GM12878 (cell line): ENCODE data around the gene CD48. TPM values are rescaled to one million over a fixed set of nuclear protein-coding genes. Genes with fewer than 3 reads are reported as not detected.

Experiments used
- ATAC-seq: fragments of 200-7000 bp; cut with Tn5 transposase; 3 replicates; pipeline ENCODE4 v1.9.1; 2020; ENCODE audit warnings: mild to moderate bottlenecking, moderate library complexity
- BruUV-seq: library from RNA; stranded (reverse); fragments of 400-500 nt; replicated peaks from 2 replicates; lab custom pipeline; 2021; lab: Mats Ljungman, UMichigan
- CTCF ChIA-PET: fragments of 300-600 bp; sonication (Branson Sonifier 250); formaldehyde crosslinking; extraction: SDS; loops from one replicate; lab custom pipeline; 2021; ENCODE audit warnings: inconsistent platforms; lab: Yijun Ruan, JAX
- POLR2A ChIA-PET: fragments of 350-600 bp; formaldehyde crosslinking; extraction: SDS; loops from one replicate; lab custom pipeline; 2021; ENCODE audit warnings: inconsistent platforms; lab: Charles Lee
- RAD21 ChIA-PET: fragments of 300-600 bp; sonication (Branson Sonifier 250); formaldehyde crosslinking; loops from one replicate; lab custom pipeline; 2023; ENCODE audit warnings: antibody characterized with exemption; ENCODE audit not compliant: unreplicated experiment; lab: Charles Lee
- SMC1A ChIA-PET: fragments of 300-600 bp; sonication (Branson Sonifier 250); formaldehyde crosslinking; loops from one replicate; lab custom pipeline; 2023; ENCODE audit not compliant: unreplicated experiment, uncharacterized antibody; lab: Charles Lee
- DNase-seq: peaks from one replicate; pipeline ENCODE4 v3.0.0-alpha.2; 2011; ENCODE audit warnings: low read depth, low spot score
- FAIRE-seq: peaks from 3 replicates; lab custom pipeline; 2011; peaks lifted over from hg19 to GRCh38; lab: Jason Lieb, UNC
- H2AFZ ChIP-seq: 2 replicates; pipeline ENCODE4 v1.6.0; 2011; ENCODE audit warnings: low read depth, low read length, control low read depth; ENCODE audit not compliant: control insufficient read depth
- H3K27ac ChIP-seq: 2 replicates; pipeline ENCODE4 v1.5.1; 2011; ENCODE audit warnings: control low read depth; ENCODE audit not compliant: control insufficient read depth, insufficient read depth
- H3K27me3 ChIP-seq, 2 experiments: replicated peaks in 1 of 2; 2 replicates each; pipeline versions ENCODE4 v1.6.0 to v1.6.1; 2011; ENCODE audit warnings: low read length in 1 of 2; ENCODE audit not compliant: control insufficient read depth in 2 of 2, insufficient read depth in 2 of 2
- H3K36me3 ChIP-seq, 2 experiments: 2 replicates each; pipeline ENCODE4 v1.5.1; 2011; ENCODE audit warnings: low read length in 1 of 2; ENCODE audit not compliant: control insufficient read depth in 2 of 2, insufficient read depth in 2 of 2
- H3K4me1 ChIP-seq: 2 replicates; pipeline ENCODE4 v1.6.1; 2011; ENCODE audit warnings: mild to moderate bottlenecking, low read length, moderate library complexity, mixed read lengths; ENCODE audit not compliant: control insufficient read depth, insufficient read depth
- H3K4me2 ChIP-seq: 2 replicates; pipeline ENCODE4 v1.6.0; 2011; ENCODE audit warnings: control low read depth; ENCODE audit not compliant: control insufficient read depth, insufficient read depth
- H3K4me3 ChIP-seq: fragments of 200-600 bp; sonication (generic); 2 replicates; pipeline ENCODE4 v1.5.1; 2016
- H3K79me2 ChIP-seq: 2 replicates; pipeline ENCODE4 v1.6.0; 2011; ENCODE audit warnings: low read length; ENCODE audit not compliant: control insufficient read depth, insufficient read depth
- H3K9ac ChIP-seq: 2 replicates; pipeline ENCODE4 v1.8.0; 2011; ENCODE audit warnings: low read length, control low read depth, mixed read lengths; ENCODE audit not compliant: control insufficient read depth, insufficient read depth
- H3K9me3 ChIP-seq: replicated peaks from 3 replicates; pipeline ENCODE4 v1.5.1; 2011; ENCODE audit warnings: mild to moderate bottlenecking, low read length; ENCODE audit not compliant: control insufficient read depth, insufficient read depth
- H4K20me1 ChIP-seq: 2 replicates; pipeline ENCODE4 v1.6.0; 2011; ENCODE audit not compliant: control insufficient read depth, insufficient read depth
- EP300 ChIP-seq, 2 experiments: fragments of 150-350 bp in 1 of 2; IDR thresholded peaks; 2 replicates each; pipeline ENCODE4 v1.6.1; 2011 to 2012; ENCODE audit warnings: low read depth in 2 of 2, low read length in 2 of 2, borderline replicate concordance in 1 of 2, improper control_type of control experiment in 1 of 2, inconsistent platforms in 1 of 2; ENCODE audit not compliant: control insufficient read depth in 1 of 2
- MLLT1 ChIP-seq: fragments of 450-650 bp; IDR thresholded peaks from 2 replicates; pipeline ENCODE4 v1.6.1; 2016; ENCODE audit warnings: mild to moderate bottlenecking
- NFIC ChIP-seq: IDR thresholded peaks from 2 replicates; pipeline ENCODE4 v1.6.1; 2012; ENCODE audit warnings: low read depth, mild to moderate bottlenecking, inconsistent platforms, low read length, moderate library complexity
- NFYA ChIP-seq: IDR thresholded peaks from 2 replicates; pipeline ENCODE4 v1.6.1; 2011; ENCODE audit warnings: low read depth, mild to moderate bottlenecking, low read length, improper control_type of control experiment, borderline replicate concordance
- RUNX3 ChIP-seq: IDR thresholded peaks from 2 replicates; pipeline ENCODE4 v1.6.1; 2012; ENCODE audit warnings: low read length, inconsistent platforms
- ZBED1 ChIP-seq: IDR thresholded peaks from 2 replicates; pipeline ENCODE4 v1.6.1; 2016; ENCODE audit warnings: borderline replicate concordance
- ZNF217 ChIP-seq: fragments of 450-650 bp; IDR thresholded peaks from 2 replicates; pipeline ENCODE4 v1.6.1; 2017; ENCODE audit warnings: antibody characterized with exemption, mild to moderate bottlenecking
- WGBS: methylation state at CpG from one replicate; pipeline ENCODE4 v1.1.6; 2016; ENCODE audit warnings: low lambda C conversion rate; ENCODE audit not compliant: insufficient replicate concordance, insufficient coverage; ENCODE audit errors: missing lambda C conversion rate; 5-methylcytosine and 5-hydroxymethylcytosine counted together
- in situ Hi-C: fragments of 300-500 bp; cut with MboI; formaldehyde crosslinking; loops from 9 replicates; pipeline ENCODE4 v1.14.3; 2018; ENCODE audit warnings: mixed read lengths
- intact Hi-C: fragments of 100-400 bp; cut with micrococcal nuclease; formaldehyde crosslinking; loops from one replicate; pipeline ENCODE4 v1.14.2; 2022; ENCODE audit not compliant: unreplicated experiment
- polyA plus RNA-seq, 11 experiments: library from polyadenylated mRNA; depleted of rRNA in 4 of 11; unstranded in 6 of 11; stranded (reverse) in 5 of 11; fragments of >200 nt; fragmentation: Nextera tagmentation in 4 of 11; fragmentation: Illumina TruSeq in 1 of 11; extraction: Ambion mirVana in 4 of 11; extraction: Trizol in 1 of 11; gene quantifications; 1 replicate in 1 of 11; 2 replicates in 10 of 11; pipeline versions ENCODE4 v1.2.1 to v1.2.3, GENCODE V29; 2011 to 2016; ENCODE audit warnings: inconsistent platforms in 2 of 11, missing spikeins in 2 of 11, low read depth in 1 of 11
- total RNA-seq, 4 experiments: library from RNA; depleted of rRNA in 3 of 4; stranded (reverse); fragments of >200 nt in 3 of 4; fragmentation: Illumina TruSeq in 1 of 4; extraction: Trizol in 1 of 4; gene quantifications; 2 replicates each; pipeline versions ENCODE4 v1.2.1 to v1.2.3, GENCODE V29; 2013 to 2021
- TF ChIP-seq, protein P1 (sequence below): fragments of 450-650 bp; IDR thresholded peaks from 2 replicates; pipeline ENCODE4 v1.6.1; 2018; ENCODE audit warnings: borderline replicate concordance, mild to moderate bottlenecking; ENCODE audit not compliant: partially characterized antibody
- TF ChIP-seq, protein P2 (sequence below): fragments of 450-650 bp; IDR thresholded peaks from 2 replicates; pipeline ENCODE4 v1.6.1; 2014; ENCODE audit warnings: mild to moderate bottlenecking

CD48 gene
- total and polyA plus RNA-seq, 10 of the 15 experiments (the other 5 are each of a cell fraction or from before 2014, with no cell fraction given): 302 to 1,315 (median 430) TPM

DNA sequence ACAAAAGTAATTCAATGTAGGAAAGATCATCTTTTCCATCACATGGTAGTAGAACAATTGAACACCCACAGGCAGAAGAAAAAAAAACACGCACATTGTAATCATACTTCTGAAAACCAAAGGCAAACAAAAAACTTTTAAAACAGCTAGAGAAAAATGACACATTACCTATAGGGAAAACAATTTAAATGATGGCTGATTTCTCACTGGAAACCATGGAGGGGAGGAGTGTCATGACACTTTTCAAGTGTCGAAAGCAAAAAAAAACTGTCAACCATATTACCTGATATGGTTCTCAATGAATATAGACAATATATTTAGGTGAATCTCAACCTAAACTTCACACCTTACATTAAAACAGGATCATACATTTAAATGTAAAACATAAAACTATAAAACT lies 26.6 kb upstream of the CD48 start:
- Histone ChIP-seq H3K27ac (peak overlapping the region; percentile 78), H3K9ac (no peak overlapping the region), H4K20me1 (no peaks in the 10 kb centered on the region), H3K36me3 (no peaks in the 10 kb centered on the region; a peak in 3 of 4 replicates), H3K27me3 (no peaks in the 10 kb centered on the region), H3K4me3 (peak overlapping the region; percentile 99; the same call in 1 of the 2 replicates), H3K79me2 (peaks cover 53% of the 10 kb centered on the region), H3K4me2 (peak overlapping the region; percentile 73), H3K9me3 (peaks cover 20% of the 10 kb centered on the region), H3K4me1 (peaks cover 34% of the 10 kb centered on the region), H2AFZ (no peak overlapping the region)
- ATAC-seq (no peak), FAIRE-seq (no peak), DNase-seq (no peak)
- TF ChIP-seq MLLT1 (no peak), NFYA (no peak)
- ChIA-PET RAD21 (interaction anchor here (0.6 to 8.3 kb wide), 15 partner anchors 10 to 110 kb away, joined by 3 to 151 read pairs (median 8); partner anchors contain the start of genes CD48 and SLAMF1), CTCF (interaction anchor here (0.6 to 13.0 kb wide), 15 partner anchors 10 to 252 kb away, joined by 3 to 234 read pairs (median 4); no protein-coding TSS in a partner anchor), POLR2A (interaction anchor here (0.8 to 8.3 kb wide), 14 partner anchors 8 to 213 kb away, joined by 3 to 65 read pairs (median 4); no protein-coding TSS in a partner anchor), SMC1A (interaction anchor here (0.5 to 15.1 kb wide), 23 partner anchors 8 to 489 kb away, joined by 3 to 447 read pairs (median 5); partner anchors contain the start of genes CD48, ITLN2 and LY9)
- in situ Hi-C loops (no loop called here), intact Hi-C loops (no loop called here)
- 78% methylated on average over 2 of the region's 2 CpGs for WGBS
- no TSS peak for BruUV-seq

DNA sequence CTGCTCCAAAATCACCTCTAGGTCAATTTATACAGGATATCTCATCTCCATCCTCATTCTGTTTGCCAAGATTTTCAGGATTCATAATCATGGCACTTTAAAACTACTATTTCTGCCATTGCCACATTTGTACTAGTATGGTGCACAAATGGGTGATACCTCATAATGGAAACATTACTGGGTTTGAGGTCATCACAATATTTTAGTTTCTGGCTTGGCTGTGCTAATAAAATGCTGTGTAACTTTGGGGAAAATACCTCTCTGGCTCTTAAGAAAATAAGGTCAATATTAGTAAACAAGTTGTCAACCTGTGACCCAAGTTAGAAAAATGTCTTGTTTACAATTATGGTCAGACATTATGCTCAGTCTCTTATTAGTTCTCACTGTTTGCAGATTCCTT lies 22.7 kb upstream of the CD48 start:
- no peaks in the 10 kb centered on the region for H3K27me3 ChIP-seq
- peak overlapping the region; percentile 61; the same call in 1 of the 2 replicates for H3K4me2 ChIP-seq
- no peaks in the 10 kb centered on the region for H3K36me3 ChIP-seq
- ChIA-PET RAD21 (interaction anchor here (1.3 to 1.9 kb wide), 2 partner anchors 34 to 56 kb away, joined by 4 to 15 read pairs; no protein-coding TSS in a partner anchor), CTCF (interaction anchor here (0.9 to 2.1 kb wide), 2 partner anchors 34 to 56 kb away, joined by 3 to 17 read pairs; no protein-coding TSS in a partner anchor), SMC1A (interaction anchor here (2.2 to 2.5 kb wide), 2 partner anchors 9 to 33 kb away, joined by 22 to 26 read pairs; no protein-coding TSS in a partner anchor), POLR2A (interaction anchor here (1.2 to 1.8 kb wide), 4 partner anchors 10 to 130 kb away, joined by 3 to 7 read pairs (median 5); no protein-coding TSS in a partner anchor)
- intact Hi-C loops (no loop called here), in situ Hi-C loops (no loop called here)
- peaks cover 13% of the 10 kb centered on the region for H3K79me2 ChIP-seq
- no peaks in the 10 kb centered on the region for H4K20me1 ChIP-seq
- BruUV-seq: no TSS peak
- no peak for DNase-seq
- H3K9me3 ChIP-seq: peaks cover 20% of the 10 kb centered on the region
- ATAC-seq: no peak
- H3K4me1 ChIP-seq: peaks cover 30% of the 10 kb centered on the region
- no peak overlapping the region for H3K4me3 ChIP-seq
- H3K27ac ChIP-seq: peak overlapping the region; percentile 74
- no peak overlapping the region for H2AFZ ChIP-seq
- FAIRE-seq: no peak
- H3K9ac ChIP-seq: peak overlapping the region; percentile 16; the same call in 1 of the 2 replicates
- TF ChIP-seq, protein P1, sequence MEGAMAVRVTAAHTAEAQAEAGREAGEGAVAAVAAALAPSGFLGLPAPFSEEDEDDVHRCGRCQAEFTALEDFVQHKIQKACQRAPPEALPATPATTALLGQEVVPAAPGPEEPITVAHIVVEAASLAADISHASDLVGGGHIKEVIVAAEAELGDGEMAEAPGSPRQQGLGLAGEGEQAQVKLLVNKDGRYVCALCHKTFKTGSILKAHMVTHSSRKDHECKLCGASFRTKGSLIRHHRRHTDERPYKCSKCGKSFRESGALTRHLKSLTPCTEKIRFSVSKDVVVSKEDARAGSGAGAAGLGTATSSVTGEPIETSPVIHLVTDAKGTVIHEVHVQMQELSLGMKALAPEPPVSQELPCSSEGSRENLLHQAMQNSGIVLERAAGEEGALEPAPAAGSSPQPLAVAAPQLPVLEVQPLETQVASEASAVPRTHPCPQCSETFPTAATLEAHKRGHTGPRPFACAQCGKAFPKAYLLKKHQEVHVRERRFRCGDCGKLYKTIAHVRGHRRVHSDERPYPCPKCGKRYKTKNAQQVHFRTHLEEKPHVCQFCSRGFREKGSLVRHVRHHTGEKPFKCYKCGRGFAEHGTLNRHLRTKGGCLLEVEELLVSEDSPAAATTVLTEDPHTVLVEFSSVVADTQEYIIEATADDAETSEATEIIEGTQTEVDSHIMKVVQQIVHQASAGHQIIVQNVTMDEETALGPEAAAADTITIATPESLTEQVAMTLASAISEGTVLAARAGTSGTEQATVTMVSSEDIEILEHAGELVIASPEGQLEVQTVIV: no peak
- TF ChIP-seq RUNX3: 0 out of 2 replicates have a peak, but pooled peaks have one; percentile 2
- TF ChIP-seq, protein P2, sequence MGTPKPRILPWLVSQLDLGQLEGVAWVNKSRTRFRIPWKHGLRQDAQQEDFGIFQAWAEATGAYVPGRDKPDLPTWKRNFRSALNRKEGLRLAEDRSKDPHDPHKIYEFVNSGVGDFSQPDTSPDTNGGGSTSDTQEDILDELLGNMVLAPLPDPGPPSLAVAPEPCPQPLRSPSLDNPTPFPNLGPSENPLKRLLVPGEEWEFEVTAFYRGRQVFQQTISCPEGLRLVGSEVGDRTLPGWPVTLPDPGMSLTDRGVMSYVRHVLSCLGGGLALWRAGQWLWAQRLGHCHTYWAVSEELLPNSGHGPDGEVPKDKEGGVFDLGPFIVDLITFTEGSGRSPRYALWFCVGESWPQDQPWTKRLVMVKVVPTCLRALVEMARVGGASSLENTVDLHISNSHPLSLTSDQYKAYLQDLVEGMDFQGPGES: no peak
- 0 out of 2 replicates have a peak, but pooled peaks have one; percentile 25 for TF ChIP-seq ZBED1
- 0 out of 2 replicates have a peak, but pooled peaks have one; percentile 56 for TF ChIP-seq ZNF217
- 0 out of 4 replicates have a peak, but pooled peaks of 1 of the 2 experiments have one; percentile 12 for TF ChIP-seq EP300 (IDR thresholded peaks at IDR 0.05; ENCODE audit: borderline replicate concordance in 1 of 2, control insufficient read depth in 1 of 2, low read depth in 2 of 2, low read length in 2 of 2)
- 0 out of 2 replicates have a peak, but pooled peaks have one; percentile 35 for TF ChIP-seq NFIC
